Muscle layer of colon (tissue), 2 donors: ENCODE results near the gene GALNT9.

Experiments used
- H3K27ac ChIP-seq: one replicate; pipeline ENCODE4 v1.7.0; 2013; ENCODE audit warnings: low read depth, mild to moderate bottlenecking, low read length, moderate library complexity
- H3K27me3 ChIP-seq, 2 donors: one replicate each; pipeline ENCODE4 v1.7.0; 2013; ENCODE audit warnings: low read length in 2 of 2, mild to moderate bottlenecking in 2 of 2; ENCODE audit not compliant: insufficient read depth in 2 of 2, control insufficient read depth in 1 of 2
- H3K36me3 ChIP-seq: one replicate; pipeline ENCODE4 v1.7.0; 2013; ENCODE audit warnings: mild to moderate bottlenecking, low read length; ENCODE audit not compliant: insufficient read depth
- H3K4me1 ChIP-seq: one replicate; pipeline ENCODE4 v1.7.0; 2013; ENCODE audit warnings: mild to moderate bottlenecking, low read length; ENCODE audit not compliant: insufficient read depth
- H3K4me3 ChIP-seq, 2 donors: one replicate each; pipeline ENCODE4 v1.7.0; 2013; ENCODE audit warnings: low read length in 2 of 2, low read depth in 1 of 2, mild to moderate bottlenecking in 1 of 2, moderate library complexity in 1 of 2
- H3K9ac ChIP-seq: one replicate; pipeline ENCODE4 v1.7.0; 2013; ENCODE audit warnings: low read length
- H3K9me3 ChIP-seq: one replicate; pipeline ENCODE4 v1.7.0; 2013; ENCODE audit warnings: mild to moderate bottlenecking, low read length
- donor health status: abdominal sarcoma.
- donor health status: Adenocarcinoma of cecum.

Gene GALNT9

GRCh38 chr12:132186208-132186856 is 143.1 kb downstream of the GALNT9 start:
- Histone ChIP-seq H3K27ac (no peak overlapping the region), H3K4me1 (peaks cover 9% of the 10 kb centered on the region), H3K4me3 (no peak overlapping the region), H3K27me3 (no peaks in the 10 kb centered on the region), H3K9ac (no peak overlapping the region), H3K9me3 (no peaks in the 10 kb centered on the region), H3K36me3 (no peaks in the 10 kb centered on the region)

- Histone ChIP-seq H3K9me3 (no peaks in the 10 kb centered on the region), H3K27me3 (no peaks in the 10 kb centered on the region), H3K4me3 (no peak overlapping the region), H3K9ac (no peak overlapping the region), H3K4me1 (peaks cover 6% of the 10 kb centered on the region), H3K27ac (no peak overlapping the region), H3K36me3 (no peaks in the 10 kb centered on the region)
Measured at GRCh38 chr12:132185705-132186104, 143.7 kb downstream of the GALNT9 start.

GRCh38 chr12:132182711-132183365 is 146.6 kb downstream of the GALNT9 start:
- no peak overlapping the region for H3K9ac ChIP-seq

GRCh38 chr12:132182206-132182710 is 147.1 kb downstream of the GALNT9 start:
- Histone ChIP-seq H3K36me3 (no peaks in the 10 kb centered on the region), H3K27me3 (peaks cover under 1 to 18% of the 10 kb centered on the region in 2 donors), H3K4me3 (no peak overlapping the region), H3K9ac (no peak overlapping the region), H3K27ac (no peak overlapping the region), H3K4me1 (no peaks in the 10 kb centered on the region), H3K9me3 (no peaks in the 10 kb centered on the region)

More at GRCh38 chr12:132182711-132183365, 146.6 kb downstream of the GALNT9 start:
- Histone ChIP-seq H3K27ac (no peak overlapping the region), H3K36me3 (no peaks in the 10 kb centered on the region), H3K27me3 (peaks cover 0 to 16% of the 10 kb centered on the region in 2 donors), H3K4me1 (no peaks in the 10 kb centered on the region), H3K4me3 (no peak overlapping the region), H3K9me3 (no peaks in the 10 kb centered on the region)

GRCh38 chr12:132181570-132182200 is 147.7 kb downstream of the GALNT9 start:
- Histone ChIP-seq H3K9ac (no peak overlapping the region), H3K27ac (no peak overlapping the region), H3K4me3 (no peak overlapping the region), H3K36me3 (no peaks in the 10 kb centered on the region), H3K27me3 (peaks cover 6 to 23% of the 10 kb centered on the region in 2 donors), H3K9me3 (no peaks in the 10 kb centered on the region), H3K4me1 (no peaks in the 10 kb centered on the region)

- no peak overlapping the region for H3K4me3 ChIP-seq
- H3K27ac ChIP-seq: no peak overlapping the region
- no peaks in the 10 kb centered on the region for H3K9me3 ChIP-seq
- no peaks in the 10 kb centered on the region for H3K4me1 ChIP-seq
- H3K9ac ChIP-seq: no peak overlapping the region
- H3K36me3 ChIP-seq: no peaks in the 10 kb centered on the region
- H3K27me3 ChIP-seq: peaks cover 6 to 31% of the 10 kb centered on the region in 2 donors
Measured at GRCh38 chr12:132180648-132181546, 148.5 kb downstream of the GALNT9 start.

- Histone ChIP-seq H3K36me3 (no peaks in the 10 kb centered on the region), H3K27me3 (peaks cover 6 to 43% of the 10 kb centered on the region in 2 donors), H3K9ac (no peak overlapping the region), H3K4me1 (no peaks in the 10 kb centered on the region), H3K9me3 (no peaks in the 10 kb centered on the region), H3K4me3 (no peak overlapping the region), H3K27ac (no peak overlapping the region)
Measured at GRCh38 chr12:132179431-132180362, 149.7 kb downstream of the GALNT9 start.

- H3K36me3 ChIP-seq: no peaks in the 10 kb centered on the region
- H3K27me3 ChIP-seq: peaks cover 6 to 48% of the 10 kb centered on the region in 2 donors
- no peaks in the 10 kb centered on the region for H3K4me1 ChIP-seq
- no peak overlapping the region for H3K4me3 ChIP-seq
- no peak overlapping the region for H3K27ac ChIP-seq
- H3K9ac ChIP-seq: no peak overlapping the region
- no peaks in the 10 kb centered on the region for H3K9me3 ChIP-seq
Measured at GRCh38 chr12:132178801-132179401, 150.5 kb downstream of the GALNT9 start.

- no peaks in the 10 kb centered on the region for H3K36me3 ChIP-seq
- no peak overlapping the region for H3K27ac ChIP-seq
- H3K9ac ChIP-seq: no peak overlapping the region
- H3K9me3 ChIP-seq: no peaks in the 10 kb centered on the region
- no peak overlapping the region for H3K4me3 ChIP-seq
- no peaks in the 10 kb centered on the region for H3K4me1 ChIP-seq
- peaks cover 6 to 54% of the 10 kb centered on the region in 2 donors for H3K27me3 ChIP-seq
Measured at GRCh38 chr12:132178316-132178715, 151.1 kb downstream of the GALNT9 start.

GRCh38 chr12:132176920-132177551 is 152.4 kb downstream of the GALNT9 start:
- Histone ChIP-seq H3K36me3 (no peaks in the 10 kb centered on the region), H3K27ac (no peak overlapping the region), H3K9me3 (no peaks in the 10 kb centered on the region), H3K27me3 (peaks cover 6 to 67% of the 10 kb centered on the region in 2 donors), H3K4me1 (no peaks in the 10 kb centered on the region), H3K9ac (no peak overlapping the region), H3K4me3 (no peak overlapping the region)
